ENCODE measurements around the gene TMEM60.
"Not testable (repeated sequence)": the region's sequence is repeated elsewhere in the genome, so short reads cannot be mapped to it uniquely, and the experiment has no call there.

Gene TMEM60

GRCh38 chr7:77794000-77794399 is 4.2 kb downstream of the TMEM60 start:
- DNase-seq (ENCODE audit: low spot score): no peak
- TF ChIP-seq CTCF (IDR thresholded peaks at IDR 0.05): no peak
- Histone ChIP-seq H3K27ac (no peak overlapping the region), H3K4me3 (no peak overlapping the region)

GRCh38 chr7:77791956-77792355 is 6.3 kb downstream of the TMEM60 start:
- no peak for TF ChIP-seq CTCF (IDR thresholded peaks at IDR 0.05)
- H3K27ac ChIP-seq: no peak overlapping the region

GRCh38 chr7:77791336-77791735 is 6.9 kb downstream of the TMEM60 start:
- DNase-seq (ENCODE audit: low spot score): no peak
- no peak for TF ChIP-seq CTCF (IDR thresholded peaks at IDR 0.05)

More at GRCh38 chr7:77791956-77792355, 6.3 kb downstream of the TMEM60 start:
- DNase-seq (ENCODE audit: low spot score): no peak
- no peak overlapping the region for H3K4me3 ChIP-seq

GRCh38 chr7:77788327-77788902 is 9.8 kb downstream of the TMEM60 start:
- Histone ChIP-seq H3K4me3 (no peak overlapping the region), H3K27ac (no peak overlapping the region)
- no peak for TF ChIP-seq CTCF (IDR thresholded peaks at IDR 0.05)
- DNase-seq (ENCODE audit: low spot score): no peak

More at GRCh38 chr7:77791336-77791735, 6.9 kb downstream of the TMEM60 start:
- H3K27ac ChIP-seq: no peak overlapping the region
- no peak overlapping the region for H3K4me3 ChIP-seq

- TF ChIP-seq CTCF (IDR thresholded peaks at IDR 0.05): no peak
Measured at GRCh38 chr7:77786741-77787140, 11.5 kb downstream of the TMEM60 start.

GRCh38 chr7:77786018-77786417 is 12.2 kb downstream of the TMEM60 start:
- no peak for TF ChIP-seq CTCF (IDR thresholded peaks at IDR 0.05)
- no peak overlapping the region for H3K4me3 ChIP-seq
- DNase-seq (ENCODE audit: low spot score): no peak
- H3K27ac ChIP-seq: no peak overlapping the region

More at GRCh38 chr7:77786741-77787140, 11.5 kb downstream of the TMEM60 start:
- no peak for DNase-seq (ENCODE audit: low spot score)
- Histone ChIP-seq H3K27ac (no peak overlapping the region), H3K4me3 (no peak overlapping the region)

- not testable (repeated sequence) for H3K27ac ChIP-seq; DNase-seq (ENCODE audit: low spot score); H3K4me3 ChIP-seq
Measured at GRCh38 chr7:77784426-77784825, 13.8 kb downstream of the TMEM60 start.

All from coronary artery (tissue), 2 donors.